ENCODE measurements around the gene CMTM5.
"Not testable (repeated sequence)": the region's sequence is repeated elsewhere in the genome, so short reads cannot be mapped to it uniquely, and the experiment has no call there.

The CMTM5 gene

DNA sequence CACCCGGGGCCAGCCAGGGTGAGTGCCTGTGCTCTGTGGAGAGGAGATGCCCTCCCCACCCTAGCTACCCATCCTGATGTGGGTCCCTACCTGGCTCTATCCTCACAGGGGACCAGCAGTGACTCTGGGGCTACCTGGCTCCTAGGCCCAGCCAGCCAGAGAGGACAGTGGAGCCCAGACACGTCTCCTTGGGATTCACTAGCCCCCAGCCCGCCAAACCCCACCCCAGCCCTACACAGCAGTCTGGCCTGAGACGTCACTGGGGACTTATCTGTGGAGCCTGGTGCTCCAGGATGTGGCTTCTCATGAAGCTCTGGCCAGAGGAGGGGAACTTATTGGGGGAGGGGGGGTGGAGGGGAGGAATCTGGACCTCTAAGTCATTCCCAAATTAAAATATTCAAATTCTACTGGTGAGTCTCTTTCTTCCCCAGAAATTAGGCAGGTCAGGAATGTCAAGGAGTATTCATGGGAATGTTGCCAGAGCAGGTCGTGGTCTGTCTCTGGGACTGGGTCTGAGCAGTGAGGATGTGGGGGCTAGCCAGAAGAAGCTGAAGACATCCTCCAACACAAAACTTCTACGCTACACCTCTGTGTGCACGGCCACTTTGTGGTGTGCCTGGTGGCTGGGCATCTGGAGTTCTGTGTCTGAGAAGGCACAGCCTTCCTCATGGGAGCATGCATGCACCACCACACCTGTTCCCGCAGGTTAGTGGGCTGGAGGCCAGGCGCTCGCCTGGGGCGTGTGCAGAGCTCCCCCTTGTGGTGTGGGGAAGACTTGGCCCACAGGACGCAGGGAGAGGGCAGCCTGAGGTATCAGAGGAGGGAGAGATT, 2.7 kb downstream of the CMTM5 start:
- peak; percentile 47 for DNase-seq (ENCODE audit: low read depth)

DNA sequence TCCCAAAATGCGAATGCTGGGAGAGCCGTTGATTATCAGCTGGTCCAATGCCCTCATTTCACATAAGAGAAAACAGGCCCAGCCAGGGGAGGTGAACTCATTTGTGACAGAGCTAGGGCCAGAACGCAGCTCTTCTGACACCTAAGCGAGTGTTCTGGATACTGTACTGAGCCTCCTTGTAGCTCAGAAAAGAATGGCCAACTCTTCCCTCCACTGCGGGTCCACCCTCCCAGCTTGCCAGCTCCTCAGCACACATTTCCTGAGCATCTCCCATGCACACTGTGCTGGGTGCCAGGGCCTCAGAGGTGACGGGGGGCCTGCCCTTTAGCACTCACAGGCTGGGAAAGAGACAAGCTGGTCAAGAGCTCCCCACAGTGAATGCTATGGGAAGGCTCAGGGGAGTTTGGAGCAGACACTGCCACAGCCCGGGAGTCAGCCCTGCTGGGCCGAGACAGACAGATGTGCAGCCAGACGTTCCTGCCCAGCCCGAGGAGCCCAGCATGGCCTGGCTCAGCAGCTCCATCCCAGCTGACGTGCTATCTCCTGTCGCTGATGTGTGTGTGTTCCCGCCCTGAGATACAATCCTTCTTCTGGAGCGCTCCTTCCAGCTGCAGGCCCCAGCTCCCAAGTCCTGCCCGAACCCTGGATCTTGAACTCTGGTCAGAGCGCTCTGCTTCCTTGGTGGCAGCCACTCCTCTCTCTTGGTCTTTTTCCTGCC, 3.5 kb downstream of the CMTM5 start:
- no peak for DNase-seq (ENCODE audit: low read depth)

DNA sequence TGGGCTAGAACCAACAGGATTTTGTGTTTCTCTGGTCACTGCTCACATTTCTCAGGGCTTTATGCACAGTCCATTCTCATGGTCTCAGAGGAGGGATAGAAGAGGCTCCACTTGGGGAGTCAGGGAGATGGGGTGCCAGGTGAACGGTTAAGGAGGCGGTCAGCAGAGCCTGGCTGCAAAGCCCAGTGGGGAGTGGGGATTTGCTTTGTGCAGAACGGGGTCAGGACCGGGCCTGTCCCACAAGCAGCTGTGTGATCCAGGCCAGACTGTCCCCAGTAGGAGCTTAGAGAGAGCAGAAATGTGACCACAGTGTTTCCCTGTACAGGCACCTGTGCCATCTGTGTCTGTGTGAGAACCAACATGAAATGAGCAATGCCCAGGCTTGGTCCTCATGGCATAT, 4.1 kb downstream of the CMTM5 start:
- DNase-seq (ENCODE audit: low read depth): no peak

GRCh38 chr14:23381871-23382270, 5.0 kb downstream of the CMTM5 start:
- no peak for DNase-seq (ENCODE audit: low read depth)

- DNase-seq (ENCODE audit: low read depth): no peak
Observed at GRCh38 chr14:23382276-23382675, 5.4 kb downstream of the CMTM5 start.

GRCh38 chr14:23382731-23383440, 6.0 kb downstream of the CMTM5 start:
- DNase-seq (ENCODE audit: low read depth): no peak

GRCh38 chr14:23384364-23385080, 7.7 kb downstream of the CMTM5 start:
- no peak for DNase-seq (ENCODE audit: low read depth)

DNA sequence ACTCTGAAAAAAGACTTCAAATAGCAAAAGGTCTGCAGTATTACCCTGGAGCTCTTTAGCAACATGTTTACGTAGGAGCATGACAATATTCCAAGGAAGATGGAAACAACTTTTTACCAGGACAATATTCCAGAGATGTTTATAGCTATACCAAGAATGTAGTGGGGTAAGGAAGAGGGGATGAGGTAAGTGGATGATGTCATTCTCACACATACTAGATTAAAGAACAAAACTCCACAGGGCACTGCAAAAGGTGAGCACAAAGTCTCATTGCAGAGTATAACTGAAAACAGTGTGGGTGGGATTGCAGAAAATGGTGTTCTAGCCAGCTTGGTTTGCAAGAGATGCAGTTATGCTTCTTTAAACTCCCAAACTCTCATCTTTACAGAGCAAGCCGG, 8.4 kb downstream of the CMTM5 start:
- no peak for DNase-seq (ENCODE audit: low read depth)

DNA sequence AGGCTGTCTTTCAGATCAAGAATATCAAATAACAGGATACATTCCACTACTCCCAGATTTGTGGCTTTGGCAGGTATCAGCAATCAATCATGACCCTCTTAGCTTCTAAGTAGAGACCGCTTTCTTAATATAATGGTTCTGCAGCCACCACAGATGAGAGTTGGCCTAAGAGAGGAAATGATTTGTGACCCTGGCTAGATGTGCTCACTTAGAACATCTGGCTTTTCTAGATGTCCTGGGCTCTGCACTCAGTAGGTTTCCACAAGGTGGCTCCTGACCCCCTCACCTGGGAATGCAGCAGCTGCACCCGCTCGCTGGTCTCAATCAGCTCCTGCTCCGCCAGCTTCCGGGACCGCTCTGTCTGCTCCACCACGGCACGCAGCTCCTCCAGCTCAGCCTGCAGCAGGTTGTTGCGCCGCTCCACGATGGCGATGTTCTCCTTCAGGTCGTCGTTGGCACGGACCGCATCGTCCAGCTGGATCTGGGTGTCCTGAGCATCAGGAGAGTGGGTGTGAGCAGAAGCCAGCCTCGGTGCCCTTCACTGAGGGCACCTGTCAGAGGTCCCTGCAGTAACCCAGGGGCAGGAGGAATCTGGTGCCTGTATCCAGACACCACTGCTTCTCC, 8.9 kb downstream of the CMTM5 start:
- no peak for DNase-seq (ENCODE audit: low read depth)

DNA sequence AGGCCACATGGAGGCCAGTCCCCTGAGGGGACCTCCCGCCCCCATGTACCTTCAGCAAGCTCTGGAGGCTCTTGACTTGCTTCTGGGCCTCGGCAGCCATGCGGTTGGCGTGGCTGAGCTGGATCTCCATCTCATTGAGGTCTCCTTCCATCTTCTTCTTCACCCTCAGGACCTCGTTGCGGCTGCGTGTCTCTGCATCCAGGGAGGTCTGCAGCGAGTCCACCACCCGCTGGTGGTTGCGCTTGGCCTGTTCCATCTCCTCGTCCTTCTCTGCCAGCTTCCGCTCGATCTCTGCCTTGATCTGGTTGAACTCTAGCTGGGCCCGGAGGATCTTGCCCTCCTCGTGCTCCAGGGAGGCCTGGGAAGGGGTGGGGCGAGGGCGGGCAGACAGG, 9.4 kb downstream of the CMTM5 start:
- not testable (repeated sequence) for DNase-seq (ENCODE audit: low read depth)

GRCh38 chr14:23386999-23387398, 10.2 kb downstream of the CMTM5 start:
- no peak for DNase-seq (ENCODE audit: low read depth)

GRCh38 chr14:23387916-23388882, 11.4 kb downstream of the CMTM5 start:
- no peak for DNase-seq (ENCODE audit: low read depth)

DNA sequence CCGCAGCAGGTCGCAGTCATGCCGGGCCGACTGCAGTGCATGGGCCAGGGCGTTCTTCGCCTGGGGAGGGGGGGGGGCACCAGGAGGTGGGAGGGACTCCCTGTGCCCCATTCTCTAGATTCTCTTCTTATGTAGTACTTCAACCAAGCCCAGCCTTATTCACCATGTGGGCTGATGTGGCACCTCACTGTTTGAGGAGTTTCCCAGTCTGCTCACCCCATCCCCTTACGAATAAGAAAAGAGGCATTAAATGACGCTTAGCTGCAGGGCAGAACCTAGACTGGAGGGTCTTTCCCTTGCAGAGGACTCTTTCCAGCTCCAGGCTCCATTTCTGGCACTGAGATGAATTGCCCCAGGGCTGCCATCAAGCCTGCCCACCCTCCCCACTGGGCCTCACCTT, 12.2 kb downstream of the CMTM5 start:
- no peak for DNase-seq (ENCODE audit: low read depth)

- DNase-seq (ENCODE audit: low read depth): no peak
Observed at GRCh38 chr14:23389396-23389795, 12.6 kb downstream of the CMTM5 start.

GRCh38 chr14:23389871-23390270, 13.0 kb downstream of the CMTM5 start:
- DNase-seq (ENCODE audit: low read depth): not testable (repeated sequence)

DNA sequence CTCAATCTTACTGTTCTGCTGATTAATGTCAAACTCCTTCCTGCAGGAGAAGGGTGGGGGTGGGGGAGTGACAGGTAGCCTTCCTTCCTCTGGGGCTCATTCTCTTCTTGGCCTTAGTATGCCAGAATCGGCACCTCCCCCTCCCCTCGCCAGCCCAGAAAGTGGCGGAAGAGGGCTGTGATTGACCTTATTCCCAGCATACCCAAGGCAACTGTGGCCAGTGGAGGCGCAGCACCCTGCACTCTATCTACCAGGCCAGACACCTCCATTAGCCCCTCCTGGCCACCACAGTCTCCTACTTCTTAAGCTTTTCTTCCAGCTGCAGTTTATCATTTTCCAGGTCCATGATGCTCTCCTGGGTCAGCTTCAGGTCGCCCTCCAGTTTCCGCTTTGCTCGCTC, 15.8 kb downstream of the CMTM5 start:
- DNase-seq (ENCODE audit: low read depth): no peak

DNA sequence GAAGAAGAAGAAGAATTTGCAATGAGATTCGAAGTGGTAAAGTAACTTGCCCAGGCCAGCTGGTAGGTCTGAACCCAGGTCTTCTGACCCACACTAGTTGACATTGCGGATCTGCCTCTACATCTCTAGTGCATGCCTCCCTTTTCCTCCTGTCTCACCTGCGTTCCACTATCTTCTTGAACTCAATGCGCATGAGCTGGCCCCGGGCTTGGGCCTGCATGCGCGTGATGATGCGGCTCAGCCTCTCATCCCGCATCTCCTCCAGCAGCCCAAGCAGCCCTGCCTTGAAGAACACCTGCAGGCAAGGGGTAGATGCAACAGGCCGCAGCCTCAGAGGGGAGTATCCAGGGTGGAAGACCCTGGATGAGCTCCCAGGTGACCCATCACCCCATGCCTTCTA, 19.3 kb downstream of the CMTM5 start:
- DNase-seq (ENCODE audit: low read depth): no peak

GRCh38 chr14:23396781-23397407, 20.0 kb downstream of the CMTM5 start:
- no peak for DNase-seq (ENCODE audit: low read depth)

GRCh38 chr14:23398348-23398747, 21.5 kb downstream of the CMTM5 start:
- no peak for DNase-seq (ENCODE audit: low read depth)

- no peak for DNase-seq (ENCODE audit: low read depth)
Observed at GRCh38 chr14:23399136-23399535, 22.3 kb downstream of the CMTM5 start.

Data from activated T-helper 1 cell treated with Interleukin-2 at 50 U/mL for 16 hours (primary cell).